ENCODE data around the gene CHRNA7. TPM values are rescaled to one million over a fixed set of nuclear protein-coding genes. Genes with fewer than 3 reads are reported as not detected.

The CHRNA7 gene
- total RNA-seq, 4 donors from 2014 or later, result 0.45 to 1.3 (median 0.83) TPM

DNA sequence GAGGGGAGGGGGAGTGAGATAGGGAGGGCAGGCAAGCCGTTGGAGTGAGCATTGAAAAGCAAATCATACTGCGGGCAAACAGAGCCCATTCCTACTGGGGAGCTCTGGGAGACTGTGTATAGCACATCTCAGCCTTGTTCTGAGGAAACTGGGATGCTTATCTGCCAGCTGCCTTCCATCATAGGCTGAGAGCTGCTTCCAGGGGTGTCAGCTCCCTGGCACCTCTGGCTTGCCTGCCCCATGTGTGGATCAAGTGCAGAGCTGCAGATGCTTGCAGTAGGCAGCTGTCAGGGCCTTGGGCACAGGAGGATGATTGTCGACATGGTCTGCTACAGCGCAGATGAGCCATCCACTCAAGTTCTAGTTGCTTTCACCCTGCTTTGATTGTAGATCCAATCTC is 86.8 kb downstream of the CHRNA7 start:
- no peak for DNase-seq (ENCODE audit: low spot score in 2 of 2)
- TF ChIP-seq POLR2A (IDR thresholded peaks at IDR 0.05), result no peak
- TF ChIP-seq, protein P1, sequence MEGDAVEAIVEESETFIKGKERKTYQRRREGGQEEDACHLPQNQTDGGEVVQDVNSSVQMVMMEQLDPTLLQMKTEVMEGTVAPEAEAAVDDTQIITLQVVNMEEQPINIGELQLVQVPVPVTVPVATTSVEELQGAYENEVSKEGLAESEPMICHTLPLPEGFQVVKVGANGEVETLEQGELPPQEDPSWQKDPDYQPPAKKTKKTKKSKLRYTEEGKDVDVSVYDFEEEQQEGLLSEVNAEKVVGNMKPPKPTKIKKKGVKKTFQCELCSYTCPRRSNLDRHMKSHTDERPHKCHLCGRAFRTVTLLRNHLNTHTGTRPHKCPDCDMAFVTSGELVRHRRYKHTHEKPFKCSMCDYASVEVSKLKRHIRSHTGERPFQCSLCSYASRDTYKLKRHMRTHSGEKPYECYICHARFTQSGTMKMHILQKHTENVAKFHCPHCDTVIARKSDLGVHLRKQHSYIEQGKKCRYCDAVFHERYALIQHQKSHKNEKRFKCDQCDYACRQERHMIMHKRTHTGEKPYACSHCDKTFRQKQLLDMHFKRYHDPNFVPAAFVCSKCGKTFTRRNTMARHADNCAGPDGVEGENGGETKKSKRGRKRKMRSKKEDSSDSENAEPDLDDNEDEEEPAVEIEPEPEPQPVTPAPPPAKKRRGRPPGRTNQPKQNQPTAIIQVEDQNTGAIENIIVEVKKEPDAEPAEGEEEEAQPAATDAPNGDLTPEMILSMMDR (IDR thresholded peaks at IDR 0.05), result no peak
- H3K4me3 ChIP-seq (ENCODE audit: low read depth, poor library complexity, severe bottlenecking), result no peak overlapping the region
- WGBS, 2 donors, result 68 to 73% methylated on average over 4 of the region's 4 CpGs
- intact Hi-C loops (cut with DNase I; ENCODE audit: low total_unique reads), result no loop called here

DNA sequence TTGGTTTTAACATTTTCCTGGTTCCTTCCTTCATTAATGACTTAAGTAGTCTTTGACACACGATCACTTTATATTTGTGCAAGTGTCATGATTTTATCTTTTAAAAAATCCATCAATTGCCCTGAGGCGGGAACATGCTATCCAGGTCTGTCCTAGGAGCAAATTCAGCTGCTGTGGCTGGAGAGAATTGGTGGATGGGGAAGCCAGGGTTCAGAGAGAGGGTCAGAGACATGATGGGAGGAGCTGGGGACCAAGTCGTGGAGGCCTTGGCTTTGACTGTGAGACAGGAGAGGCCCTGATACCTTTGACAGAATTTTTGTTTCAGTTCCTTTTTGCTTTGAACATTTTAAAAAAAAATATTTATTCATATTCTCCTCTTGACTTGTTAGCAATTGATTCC is 89.0 kb downstream of the CHRNA7 start:
- H3K4me3 ChIP-seq (ENCODE audit: low read depth, poor library complexity, severe bottlenecking), result no peak overlapping the region
- 60 to 69% methylated on average over 3 of the region's 3 CpGs for WGBS, 2 donors
- TF ChIP-seq, protein P1 (IDR thresholded peaks at IDR 0.05), result no peak
- no peak for TF ChIP-seq POLR2A (IDR thresholded peaks at IDR 0.05)
- intact Hi-C loops (cut with DNase I; ENCODE audit: low total_unique reads), result no loop called here
- DNase-seq (ENCODE audit: low spot score in 2 of 2), result no peak

GRCh38 chr15:32119694-32120330 is 89.5 kb downstream of the CHRNA7 start:
- intact Hi-C loops (cut with DNase I; ENCODE audit: low total_unique reads), result no loop called here
- TF ChIP-seq, protein P1 (IDR thresholded peaks at IDR 0.05), result no peak
- no peak for TF ChIP-seq POLR2A (IDR thresholded peaks at IDR 0.05)
- 63 to 70% methylated on average over 12 of the region's 12 CpGs for WGBS, 2 donors
- no peak overlapping the region for H3K4me3 ChIP-seq (ENCODE audit: low read depth, poor library complexity, severe bottlenecking)
- no peak for DNase-seq (ENCODE audit: low spot score in 2 of 2)

- intact Hi-C loops (cut with DNase I; ENCODE audit: low total_unique reads), result no loop called here
- WGBS, 2 donors, result 75 to 77% methylated on average over 23 of the region's 23 CpGs
- H3K4me3 ChIP-seq (ENCODE audit: low read depth, poor library complexity, severe bottlenecking), result no peak overlapping the region
- no peak for DNase-seq (ENCODE audit: low spot score in 2 of 2)
- TF ChIP-seq, protein P1 (IDR thresholded peaks at IDR 0.05), result no peak
- no peak for TF ChIP-seq POLR2A (IDR thresholded peaks at IDR 0.05)
Measured at GRCh38 chr15:32120577-32121383, 90.5 kb downstream of the CHRNA7 start.

GRCh38 chr15:32121384-32121695 is 91.0 kb downstream of the CHRNA7 start:
- no peak overlapping the region for H3K4me3 ChIP-seq (ENCODE audit: low read depth, poor library complexity, severe bottlenecking)
- no peak for TF ChIP-seq POLR2A (IDR thresholded peaks at IDR 0.05)
- TF ChIP-seq, protein P1 (IDR thresholded peaks at IDR 0.05), result no peak
- no peak for DNase-seq (ENCODE audit: low spot score in 2 of 2)
- 85 to 89% methylated on average over 6 of the region's 6 CpGs for WGBS, 2 donors
- intact Hi-C loops (cut with DNase I; ENCODE audit: low total_unique reads), result no loop called here
